ENCODE data around the gene GMIP.

DNA sequence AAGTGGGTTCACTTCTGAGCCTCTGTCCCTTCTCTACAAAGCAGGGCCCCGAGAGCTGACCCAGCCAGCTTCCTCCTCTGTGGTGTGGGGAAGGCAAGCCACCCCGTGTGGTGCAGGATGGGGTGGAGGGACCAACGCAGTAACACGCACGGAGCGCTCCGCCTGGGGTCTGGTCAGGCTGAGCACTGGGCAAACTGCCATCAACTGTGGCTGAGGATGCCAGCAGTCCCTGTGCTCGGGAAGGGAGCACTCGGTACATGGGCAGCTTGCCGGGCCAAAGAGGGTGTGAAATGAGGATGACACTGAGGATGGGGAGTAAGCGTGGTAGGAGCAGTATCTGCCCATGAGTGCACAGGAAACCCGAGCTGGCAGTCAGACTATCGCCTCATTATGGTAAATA lies 7.6 kb upstream of the GMIP start:
- TF ChIP-seq POLR2A (IDR thresholded peaks at IDR 0.05) = no peak
- TF ChIP-seq CTCF (IDR thresholded peaks at IDR 0.05) = no peak

Measured in testis (tissue), 2 donors.